HG02763 (cell line): ENCODE results near the gene AMMECR1L.
"Not testable (repeated sequence)": the region's sequence is repeated elsewhere in the genome, so short reads cannot be mapped to it uniquely, and the experiment has no call there.

Source experiments
- ATAC-seq: cut with Tn5 transposase; IDR thresholded peaks from one replicate; pipeline ENCODE4 v1.9.1; 2021; ENCODE audit warnings: mild to moderate bottlenecking, moderate library complexity; ENCODE audit not compliant: unreplicated experiment

Gene AMMECR1L

GRCh38 chr2:127841466-127842178 lies 44.1 kb downstream of the AMMECR1L start:
- no peak for ATAC-seq

GRCh38 chr2:127840893-127841292 lies 44.9 kb downstream of the AMMECR1L start:
- no peak for ATAC-seq

DNA sequence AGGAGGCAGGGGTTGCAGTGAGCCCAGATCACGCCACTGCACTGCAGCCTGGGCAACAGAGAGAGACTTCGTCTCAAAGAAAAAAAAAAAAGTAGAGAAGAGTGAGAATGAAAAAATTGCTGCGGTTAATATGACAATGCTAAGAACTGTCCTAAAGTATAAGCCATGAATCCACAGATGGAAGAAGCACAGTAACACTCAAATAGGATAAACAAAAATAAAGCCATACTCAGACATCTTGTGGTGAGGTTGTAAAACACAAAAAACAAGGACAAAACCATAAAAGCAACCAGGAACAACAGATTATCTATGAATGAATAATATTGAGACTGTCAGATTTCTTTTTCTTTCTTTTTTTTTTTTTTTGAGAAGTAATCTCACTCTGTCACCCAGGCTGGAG lies 50.8 kb downstream of the AMMECR1L start:
- ATAC-seq = no peak

GRCh38 chr2:127829845-127830246 lies 55.9 kb downstream of the AMMECR1L start:
- peak; percentile 98 for ATAC-seq

DNA sequence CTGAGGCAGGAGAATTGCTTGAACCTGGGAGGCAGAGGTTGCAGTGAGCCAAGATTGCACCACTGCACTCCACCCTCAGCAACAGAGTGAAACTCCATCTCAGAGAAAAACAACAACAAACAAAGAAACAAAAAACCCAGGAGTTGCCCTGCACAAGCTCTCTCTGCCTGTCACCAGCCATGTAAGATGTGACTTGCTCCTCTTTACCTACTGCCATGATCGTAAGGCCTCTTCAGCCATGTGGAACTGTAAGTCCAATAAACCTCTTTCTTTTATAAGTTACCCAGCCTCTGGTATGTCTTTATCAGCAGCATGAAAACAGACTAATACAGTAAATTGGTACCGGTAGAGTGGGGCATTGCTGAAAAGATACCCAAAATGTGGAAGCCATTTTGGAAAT lies 59.0 kb downstream of the AMMECR1L start:
- ATAC-seq = not testable (repeated sequence)

GRCh38 chr2:127826047-127826446 lies 59.7 kb downstream of the AMMECR1L start:
- ATAC-seq = no peak

DNA sequence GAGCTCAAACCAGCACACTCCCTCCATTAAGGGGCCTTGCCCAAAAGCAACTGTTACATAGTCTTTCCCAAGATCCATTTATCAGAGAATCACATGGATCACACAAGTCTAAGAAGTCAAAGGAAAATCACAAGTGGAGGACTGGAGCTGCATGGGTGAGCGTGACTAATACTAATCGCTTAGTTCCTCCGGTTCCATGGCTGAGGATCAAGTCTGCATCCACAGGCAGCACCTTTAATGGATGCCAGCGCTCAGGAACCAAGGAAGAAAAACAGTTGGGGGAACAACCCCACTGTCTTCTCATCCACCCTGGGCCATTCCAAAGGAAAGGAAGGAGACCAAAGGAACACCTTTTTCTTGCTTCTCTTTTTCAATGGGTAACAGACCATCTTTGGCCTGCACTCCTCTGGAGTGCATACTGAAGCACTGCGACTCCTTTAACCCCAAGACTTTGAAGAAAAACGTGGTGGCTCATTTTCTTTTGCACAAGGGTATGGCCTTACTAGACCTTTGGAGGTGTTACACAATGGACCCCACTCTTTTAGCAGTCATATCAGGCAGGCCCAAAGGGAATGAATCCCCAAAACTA lies 65.6 kb downstream of the AMMECR1L start:
- no peak for ATAC-seq

DNA sequence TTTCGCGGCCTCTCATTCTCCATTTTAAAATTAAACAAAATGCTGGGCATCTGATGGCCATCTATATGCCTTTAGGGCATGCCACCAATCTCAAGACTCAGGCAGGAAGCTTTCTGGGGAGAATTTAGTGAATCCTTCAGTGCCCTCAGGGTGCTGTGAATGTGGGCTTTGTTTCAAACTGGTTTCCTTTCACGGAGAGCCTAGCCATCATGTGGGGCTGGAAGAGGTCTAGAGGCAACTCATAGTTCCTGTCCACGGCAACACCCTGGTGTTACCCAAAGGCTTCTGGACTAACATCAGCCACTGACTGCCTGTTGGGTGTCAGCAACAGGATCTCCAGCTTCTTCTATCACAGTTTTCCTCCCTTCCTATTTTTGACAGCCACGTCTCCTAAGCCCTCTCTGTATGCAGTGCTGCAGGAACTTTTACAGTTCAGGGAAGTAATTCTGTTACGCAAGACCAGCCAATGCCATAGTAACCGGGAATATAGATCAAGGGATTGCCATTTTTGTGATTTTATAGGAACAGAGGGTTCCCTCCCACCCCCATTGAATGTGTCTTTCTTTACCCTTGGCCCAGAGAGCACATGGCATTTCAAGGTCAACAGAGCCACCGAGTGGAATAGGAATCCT lies 66.8 kb downstream of the AMMECR1L start:
- no peak for ATAC-seq

GRCh38 chr2:127818241-127818640 lies 67.5 kb downstream of the AMMECR1L start:
- no peak for ATAC-seq

- ATAC-seq = no peak
Measured at GRCh38 chr2:127814677-127815076, 71.1 kb downstream of the AMMECR1L start.

- ATAC-seq = not testable (repeated sequence)
Measured at GRCh38 chr2:127812441-127812840, 73.3 kb downstream of the AMMECR1L start.
